Lower leg skin (tissue), 4 donors: ENCODE measurements around the gene SCAPER. TPM values are rescaled to one million over a fixed set of nuclear protein-coding genes. Genes with fewer than 3 reads are reported as not detected.

Experiments
- DNase-seq, 2 donors: peaks; one replicate each; pipeline ENCODE4 v3.0.0-alpha.2; 2019; ENCODE audit warnings: low spot score in 2 of 2
- H3K4me3 ChIP-seq: fragments of 200-600 bp; sonication (generic); 2 replicates; pipeline ENCODE4 v1.5.1; 2017; ENCODE audit warnings: mild to moderate bottlenecking, low read depth; ENCODE audit not compliant: poor library complexity, severe bottlenecking
- POLR2A ChIP-seq, 2 donors: fragments of 450-650 bp; IDR thresholded peaks; one replicate each; pipeline ENCODE4 v1.6.1; 2016 to 2017; ENCODE audit warnings: antibody characterized with exemption in 2 of 2, mild to moderate bottlenecking in 1 of 2, moderate library complexity in 1 of 2
- WGBS, 2 donors: methylation state at CpG; one replicate each; pipeline ENCODE4 v1.1.5; 2018; 5-methylcytosine and 5-hydroxymethylcytosine counted together
- intact Hi-C: fragments of 100-400 bp; cut with DNase I; formaldehyde crosslinking; loops from one replicate; pipeline ENCODE4 v1.15.0; 2023; ENCODE audit warnings: low total_unique reads
- total RNA-seq, 4 donors: library from RNA; depleted of rRNA; stranded (reverse); fragments of >200 nt; gene quantifications; one replicate each; pipeline ENCODE4 v1.1.0, GENCODE V29; 2016
- TF ChIP-seq, protein P1 (sequence below), 3 donors: fragments of 450-650 bp; IDR thresholded peaks; one replicate each; pipeline ENCODE4 v1.5.1; 2016; ENCODE audit warnings: antibody characterized with exemption in 3 of 3, mild to moderate bottlenecking in 3 of 3, moderate library complexity in 2 of 3

The SCAPER gene
- total RNA-seq, 4 donors from 2014 or later = 23.8 to 63.2 (median 32.9) TPM

DNA sequence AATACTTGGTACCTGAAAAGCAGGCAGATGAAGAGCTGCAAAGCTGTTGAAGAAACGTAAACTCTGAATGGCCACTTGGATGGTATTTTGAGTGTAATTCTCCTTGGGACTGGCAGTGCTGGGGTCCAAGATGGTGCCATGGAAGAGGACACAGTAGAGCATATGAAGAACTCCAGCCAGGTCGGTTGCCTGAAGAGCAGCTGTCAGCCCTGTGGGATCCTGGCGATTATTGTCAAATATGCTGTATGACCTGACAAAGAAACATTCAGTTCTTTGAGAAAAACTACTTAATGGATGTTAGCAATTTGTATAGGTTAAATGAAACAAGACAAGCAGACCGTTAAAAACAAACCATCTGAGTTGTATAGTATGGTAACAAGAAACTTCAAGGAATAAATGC, 523.8 kb downstream of the SCAPER start:
- no peak for DNase-seq
- WGBS, 2 donors = 91 to 93% methylated on average over 4 of the region's 4 CpGs
- no peak overlapping the region for H3K4me3 ChIP-seq
- no peak for TF ChIP-seq POLR2A (IDR thresholded peaks at IDR 0.05)
- TF ChIP-seq, protein P1, sequence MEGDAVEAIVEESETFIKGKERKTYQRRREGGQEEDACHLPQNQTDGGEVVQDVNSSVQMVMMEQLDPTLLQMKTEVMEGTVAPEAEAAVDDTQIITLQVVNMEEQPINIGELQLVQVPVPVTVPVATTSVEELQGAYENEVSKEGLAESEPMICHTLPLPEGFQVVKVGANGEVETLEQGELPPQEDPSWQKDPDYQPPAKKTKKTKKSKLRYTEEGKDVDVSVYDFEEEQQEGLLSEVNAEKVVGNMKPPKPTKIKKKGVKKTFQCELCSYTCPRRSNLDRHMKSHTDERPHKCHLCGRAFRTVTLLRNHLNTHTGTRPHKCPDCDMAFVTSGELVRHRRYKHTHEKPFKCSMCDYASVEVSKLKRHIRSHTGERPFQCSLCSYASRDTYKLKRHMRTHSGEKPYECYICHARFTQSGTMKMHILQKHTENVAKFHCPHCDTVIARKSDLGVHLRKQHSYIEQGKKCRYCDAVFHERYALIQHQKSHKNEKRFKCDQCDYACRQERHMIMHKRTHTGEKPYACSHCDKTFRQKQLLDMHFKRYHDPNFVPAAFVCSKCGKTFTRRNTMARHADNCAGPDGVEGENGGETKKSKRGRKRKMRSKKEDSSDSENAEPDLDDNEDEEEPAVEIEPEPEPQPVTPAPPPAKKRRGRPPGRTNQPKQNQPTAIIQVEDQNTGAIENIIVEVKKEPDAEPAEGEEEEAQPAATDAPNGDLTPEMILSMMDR (IDR thresholded peaks at IDR 0.05) = no peak
- intact Hi-C loops = no loop called here

DNA sequence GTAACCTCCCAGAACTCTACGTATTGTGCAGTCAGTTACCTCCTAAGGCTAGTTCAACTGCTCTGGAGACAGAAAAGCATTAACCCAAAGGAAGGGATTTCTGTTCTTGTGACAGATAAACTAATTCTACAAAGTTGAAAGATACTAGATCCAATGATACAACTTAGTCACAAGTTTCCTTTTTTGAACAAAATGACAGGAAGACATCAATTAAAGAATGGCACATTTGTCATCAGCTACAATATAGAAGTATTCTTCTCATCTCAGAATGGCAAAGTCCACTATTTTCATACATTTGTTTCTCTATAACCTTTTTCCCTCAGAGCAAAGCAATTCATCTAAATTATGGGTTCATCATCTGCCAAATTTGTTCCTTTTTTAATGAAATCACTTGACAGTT, 524.9 kb downstream of the SCAPER start:
- no peak overlapping the region for H3K4me3 ChIP-seq
- WGBS, 2 donors = 92 to 96% methylated on average over 1 of the region's 1 CpG
- DNase-seq = no peak
- intact Hi-C loops = no loop called here
- no peak for TF ChIP-seq POLR2A (IDR thresholded peaks at IDR 0.05)
- TF ChIP-seq, protein P1 (IDR thresholded peaks at IDR 0.05) = no peak

DNA sequence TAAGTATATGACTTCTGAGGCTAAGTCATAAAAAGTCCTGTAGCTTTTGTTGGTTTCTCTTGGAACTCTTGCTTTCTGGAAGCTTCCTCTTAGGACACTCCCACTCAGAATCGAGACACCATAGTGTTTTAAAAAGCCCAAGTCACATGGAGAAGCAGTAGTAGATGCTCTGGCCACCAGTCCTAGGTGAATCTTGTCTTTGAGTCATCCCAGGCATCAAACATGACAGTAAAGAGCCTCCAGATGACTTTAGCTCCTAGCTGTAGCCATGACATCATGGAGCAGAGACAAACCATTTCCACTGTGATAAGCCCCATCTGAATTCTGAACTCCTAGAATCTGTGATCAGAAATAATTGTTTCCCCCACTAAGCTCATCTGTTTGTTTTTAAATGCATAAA, 526.4 kb downstream of the SCAPER start:
- TF ChIP-seq, protein P1 (IDR thresholded peaks at IDR 0.05) = no peak
- no peak for TF ChIP-seq POLR2A (IDR thresholded peaks at IDR 0.05)
- WGBS, 2 donors = 100% methylated on average over 1 of the region's 1 CpG
- intact Hi-C loops = no loop called here
- no peak overlapping the region for H3K4me3 ChIP-seq
- DNase-seq = no peak

DNA sequence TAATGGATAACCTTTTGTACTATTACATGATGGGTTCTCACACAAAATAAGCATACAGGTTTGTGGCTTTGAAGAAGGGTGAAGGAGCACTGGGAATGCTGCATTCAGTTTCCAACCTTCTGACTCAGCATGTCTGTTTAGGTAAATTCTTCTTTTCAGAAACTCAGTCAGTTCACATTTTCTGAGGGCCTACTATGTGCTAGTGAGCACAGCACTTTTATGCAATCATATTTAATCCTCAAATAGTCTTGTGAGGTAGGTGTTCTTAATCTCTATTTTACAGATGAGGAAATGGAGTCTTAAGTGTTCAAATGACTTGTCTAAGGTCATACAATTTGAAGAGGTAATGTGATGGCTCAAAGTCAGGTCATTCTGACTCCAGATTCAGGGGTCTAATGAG, 527.4 kb downstream of the SCAPER start:
- no peak overlapping the region for H3K4me3 ChIP-seq
- TF ChIP-seq, protein P1 (IDR thresholded peaks at IDR 0.05) = no peak
- no peak for TF ChIP-seq POLR2A (IDR thresholded peaks at IDR 0.05)
- intact Hi-C loops = no loop called here
- DNase-seq = no peak

DNA sequence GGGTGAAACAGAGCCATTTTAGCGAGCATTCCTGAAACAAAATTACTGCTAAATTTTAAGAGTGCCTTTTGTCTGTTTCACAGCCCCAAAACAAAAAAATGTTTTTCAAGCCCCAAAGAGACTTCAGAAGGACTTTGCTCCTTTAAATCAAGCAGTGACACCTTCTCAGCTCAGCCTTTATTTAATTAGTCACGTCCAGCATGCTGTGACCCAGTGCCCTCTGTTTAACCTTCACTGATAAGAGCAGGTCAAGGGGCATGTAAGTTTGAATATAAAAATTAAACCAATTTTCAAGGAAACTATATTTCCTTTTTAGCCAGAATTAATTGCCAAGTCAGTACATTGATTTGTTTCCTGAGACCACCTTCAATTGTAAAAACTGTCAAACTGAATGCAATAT, 527.9 kb downstream of the SCAPER start:
- WGBS, 2 donors = 79 to 84% methylated on average over 2 of the region's 2 CpGs
- TF ChIP-seq POLR2A (IDR thresholded peaks at IDR 0.05) = no peak
- TF ChIP-seq, protein P1 (IDR thresholded peaks at IDR 0.05) = no peak
- no peak for DNase-seq
- no peak overlapping the region for H3K4me3 ChIP-seq
- intact Hi-C loops = no loop called here

DNA sequence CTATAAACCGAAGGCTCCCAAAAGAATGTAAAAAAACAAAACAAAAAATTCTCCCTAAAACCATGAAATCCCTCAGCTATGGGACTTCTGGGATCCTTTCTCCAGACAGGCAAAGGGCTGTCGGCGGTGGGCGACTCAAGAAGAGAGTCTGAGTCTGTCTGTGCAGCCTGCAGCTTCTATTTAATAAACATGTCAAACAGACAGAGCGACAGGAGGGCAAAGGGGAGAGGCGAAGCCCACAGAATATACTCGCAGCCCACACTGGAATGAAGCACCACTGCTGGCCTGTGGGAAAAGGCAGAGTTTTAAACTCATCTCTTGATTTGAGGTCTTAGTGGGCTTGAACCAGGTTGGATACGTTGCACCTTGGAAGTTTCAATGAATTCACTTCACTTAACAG, 528.3 kb downstream of the SCAPER start:
- 89 to 91% methylated on average over 8 of the region's 8 CpGs for WGBS, 2 donors
- DNase-seq = no peak
- intact Hi-C loops = no loop called here

More for the DNA sequence above, 528.3 kb downstream of the SCAPER start:
- H3K4me3 ChIP-seq = no peak overlapping the region
- TF ChIP-seq, protein P1 (IDR thresholded peaks at IDR 0.05) = no peak
- TF ChIP-seq POLR2A (IDR thresholded peaks at IDR 0.05) = no peak
